Esophagus squamous epithelium (tissue), 5 donors: ENCODE data around the gene RERE. TPM values are rescaled to one million over a fixed set of nuclear protein-coding genes. Genes with fewer than 3 reads are reported as not detected.
A peak's percentile ranks its signal among the peaks of the same experiment; 100 is the strongest.

Source experiments
- DNase-seq: peaks from one replicate; lab custom pipeline; 2025; lab: John Stamatoyannopoulos, UW
- H3K27ac ChIP-seq, 4 donors: fragments of 200-600 bp; sonication (generic); one replicate each; pipeline ENCODE4 v1.5.1; 2016 to 2019; ENCODE audit warnings: mild to moderate bottlenecking in 1 of 4
- H3K27me3 ChIP-seq, 4 donors: fragments of 200-600 bp; sonication (generic); 1 replicate in 3 of 4; 2 replicates in 1 of 4; pipeline versions ENCODE4 v1.5.1 to v1.6.0; 2017 to 2021; ENCODE audit warnings: antibody characterized with exemption in 1 of 4
- H3K36me3 ChIP-seq, 3 donors: fragments of 200-600 bp; sonication (generic); one replicate each; pipeline ENCODE4 v1.5.1; 2016 to 2019
- H3K4me1 ChIP-seq, 3 donors: fragments of 200-600 bp; sonication (generic); one replicate each; pipeline ENCODE4 v1.5.1; 2017 to 2019
- H3K4me3 ChIP-seq, 4 donors: fragments of 200-600 bp; sonication (generic); 1 replicate in 3 of 4; 2 replicates in 1 of 4; pipeline ENCODE4 v1.5.1; 2016 to 2019; ENCODE audit warnings: mild to moderate bottlenecking in 2 of 4, moderate library complexity in 1 of 4
- H3K9me3 ChIP-seq, 3 donors: fragments of 200-600 bp; sonication (generic); one replicate each; pipeline ENCODE4 v1.5.1; 2016 to 2019
- CTCF ChIP-seq, 6 experiments: fragments of 450-650 bp in 4 of 6; fragments of 200-600 bp in 2 of 6; sonication (generic) in 2 of 6; IDR thresholded peaks; one replicate each; pipeline ENCODE4 v1.5.1; 2016 to 2019; ENCODE audit warnings: antibody characterized with exemption in 6 of 6, mild to moderate bottlenecking in 4 of 6, moderate library complexity in 4 of 6
- POLR2A ChIP-seq, 4 donors: fragments of 450-650 bp; IDR thresholded peaks; one replicate each; pipeline ENCODE4 v1.6.1; 2017; ENCODE audit warnings: antibody characterized with exemption in 4 of 4, mild to moderate bottlenecking in 4 of 4, moderate library complexity in 3 of 4
- WGBS, 2 donors: methylation state at CpG; one replicate each; pipeline ENCODE4 v1.1.5; 2018; 5-methylcytosine and 5-hydroxymethylcytosine counted together
- intact Hi-C: fragments of 100-400 bp; cut with DNase I; formaldehyde crosslinking; loops from one replicate; pipeline ENCODE4 v1.15.0; 2022
- total RNA-seq, 4 donors: library from RNA; depleted of rRNA; stranded (reverse); fragments of >200 nt; gene quantifications; one replicate each; pipeline ENCODE4 v1.1.0, GENCODE V29; 2016
- donor health status: DM: yes; HTN: yes; CAD: no.

The RERE gene
- total RNA-seq, 4 donors from 2014 or later: 27.5 to 56.6 (median 32.1) TPM

- no peaks in the 10 kb centered on the region for H3K27me3 ChIP-seq
- 96 to 97% methylated on average over 10 to 11 of the region's 12 CpGs for WGBS, 2 donors
- DNase-seq: no peak
- H3K27ac ChIP-seq: no peak overlapping the region
- H3K4me1 ChIP-seq: peaks cover 0 to 67% (median 13%) of the 10 kb centered on the region in 3 donors
- TF ChIP-seq POLR2A (IDR thresholded peaks at IDR 0.05): no peak
- no peak for TF ChIP-seq CTCF (IDR thresholded peaks at IDR 0.05)
- no peaks in the 10 kb centered on the region for H3K9me3 ChIP-seq
- H3K4me3 ChIP-seq: no peak overlapping the region
- peaks cover 0 to 57% (median 0%) of the 10 kb centered on the region in 3 donors for H3K36me3 ChIP-seq
- intact Hi-C loops: no loop called here
Observed at GRCh38 chr1:8388732-8389562, 428.5 kb downstream of the RERE start.

GRCh38 chr1:8386247-8386646 lies 431.2 kb downstream of the RERE start:
- peaks cover 8 to 73% (median 28%) of the 10 kb centered on the region in 3 donors for H3K4me1 ChIP-seq
- peaks cover 0 to 50% (median 0%) of the 10 kb centered on the region in 3 donors for H3K36me3 ChIP-seq
- no peaks in the 10 kb centered on the region for H3K27me3 ChIP-seq
- intact Hi-C loops: no loop called here
- H3K4me3 ChIP-seq: no peak overlapping the region
- H3K9me3 ChIP-seq: no peaks in the 10 kb centered on the region
- no peak overlapping the region for H3K27ac ChIP-seq
- no peak for TF ChIP-seq CTCF (IDR thresholded peaks at IDR 0.05)
- TF ChIP-seq POLR2A (IDR thresholded peaks at IDR 0.05): no peak
- DNase-seq: no peak

GRCh38 chr1:8384577-8384976 lies 432.9 kb downstream of the RERE start:
- Histone ChIP-seq H3K9me3 (no peaks in the 10 kb centered on the region), H3K36me3 (peaks cover 0 to 57% (median 0%) of the 10 kb centered on the region in 3 donors), H3K27me3 (no peaks in the 10 kb centered on the region), H3K4me1 (peaks cover 11 to 82% (median 44%) of the 10 kb centered on the region in 3 donors), H3K27ac (peak overlapping the region in 2 of 4 donors; percentile 21 to 47), H3K4me3 (no peak overlapping the region)
- WGBS, 2 donors: 33 to 83% methylated on average over 1 to 2 of the region's 2 CpGs
- TF ChIP-seq CTCF (IDR thresholded peaks at IDR 0.05): no peak
- no peak for TF ChIP-seq POLR2A (IDR thresholded peaks at IDR 0.05)
- intact Hi-C loops: no loop called here
- DNase-seq: no peak

- Histone ChIP-seq H3K4me3 (no peak overlapping the region), H3K27me3 (no peaks in the 10 kb centered on the region), H3K9me3 (no peaks in the 10 kb centered on the region), H3K4me1 (peaks cover 14 to 87% (median 49%) of the 10 kb centered on the region in 3 donors), H3K27ac (peak overlapping the region in 1 of 4 donors; percentile 47), H3K36me3 (peaks cover 0 to 57% (median 0%) of the 10 kb centered on the region in 3 donors)
- 51 to 87% methylated on average over 5 to 6 of the region's 6 CpGs for WGBS, 2 donors
- TF ChIP-seq CTCF (IDR thresholded peaks at IDR 0.05) (no peak), POLR2A (IDR thresholded peaks at IDR 0.05) (no peak)
- intact Hi-C loops: no loop called here
- no peak for DNase-seq
Observed at GRCh38 chr1:8384088-8384487, 433.4 kb downstream of the RERE start.
